Upper lobe of left lung (tissue), 6 donors: Measurements from ENCODE around the gene PIBF1. TPM values are rescaled to one million over a fixed set of nuclear protein-coding genes. Genes with fewer than 3 reads are reported as not detected.
"Not testable (repeated sequence)": the region's sequence is repeated elsewhere in the genome, so short reads cannot be mapped to it uniquely, and the experiment has no call there.

ENCODE experiments used
- ATAC-seq, 2 donors: fragments of 200-7000 bp; cut with Tn5 transposase; one replicate each; pipeline ENCODE4 v1.9.1; 2022; ENCODE audit warnings: mild to moderate bottlenecking in 2 of 2, moderate library complexity in 2 of 2; ENCODE audit not compliant: low FRiP score in 2 of 2
- DNase-seq, 2 donors: peaks; one replicate each; pipeline ENCODE4 v3.0.0-alpha.2; 2019 to 2020
- H3K27ac ChIP-seq, 4 donors: fragments of 200-600 bp; sonication (generic); one replicate each; pipeline ENCODE4 v1.5.1; 2016 to 2019
- H3K27me3 ChIP-seq, 4 donors: fragments of 200-600 bp; sonication (generic); one replicate each; pipeline ENCODE4 v1.5.1; 2017 to 2019
- H3K36me3 ChIP-seq, 4 donors: fragments of 200-600 bp; sonication (generic); one replicate each; pipeline ENCODE4 v1.5.1; 2016 to 2019
- H3K4me1 ChIP-seq, 4 donors: fragments of 200-600 bp; sonication (generic); one replicate each; pipeline ENCODE4 v1.5.1; 2018 to 2019
- H3K4me3 ChIP-seq, 4 donors: fragments of 200-600 bp; sonication (generic); one replicate each; pipeline ENCODE4 v1.5.1; 2017 to 2019; ENCODE audit warnings: mild to moderate bottlenecking in 2 of 4, moderate library complexity in 1 of 4
- H3K9me3 ChIP-seq, 4 donors: fragments of 200-600 bp; sonication (generic); one replicate each; pipeline ENCODE4 v1.5.1; 2018 to 2019
- CTCF ChIP-seq, 6 experiments: fragments of 450-650 bp in 4 of 6; fragments of 200-600 bp in 2 of 6; sonication (generic) in 2 of 6; IDR thresholded peaks; one replicate each; pipeline ENCODE4 v1.5.1; 2016 to 2019; ENCODE audit warnings: antibody characterized with exemption in 6 of 6
- EP300 ChIP-seq, 4 donors: sonication (generic); formaldehyde crosslinking; IDR thresholded peaks; one replicate each; pipeline ENCODE4 v1.5.1; 2017; ENCODE audit warnings: antibody characterized with exemption in 4 of 4, control low read depth in 2 of 4
- POLR2A ChIP-seq, 4 donors: fragments of 450-650 bp; IDR thresholded peaks; one replicate each; pipeline ENCODE4 v1.5.1; 2016 to 2017; ENCODE audit warnings: antibody characterized with exemption in 4 of 4, mild to moderate bottlenecking in 2 of 4
- POLR2AphosphoS5 ChIP-seq, 2 donors: sonication (generic); formaldehyde crosslinking; IDR thresholded peaks; one replicate each; pipeline ENCODE4 v1.5.1; 2017; ENCODE audit warnings: antibody characterized with exemption in 2 of 2
- WGBS, 2 donors: methylation state at CpG; one replicate each; pipeline ENCODE4 v1.1.5; 2017 to 2018; 5-methylcytosine and 5-hydroxymethylcytosine counted together
- total RNA-seq, 6 donors: library from RNA; depleted of rRNA in 4 of 6; stranded (reverse); fragments of >200 nt in 4 of 6; gene quantifications; one replicate each; pipeline versions ENCODE4 v1.1.0 to v1.2.1, GENCODE V29; 2016 to 2021
- donor health status: DM: no; HTN: no; CAD: no; lungs with moderate emphysema.
- donor health status: DM: no; HTN: yes; CAD: no; lungs with severe emphysema.

Gene PIBF1
- total RNA-seq, 6 donors from 2014 or later: 14.1 to 80.7 (median 21.4) TPM

- ATAC-seq: no peak
- WGBS, 2 donors: 87 to 94% methylated on average over 2 of the region's 2 CpGs
- no peaks in the 10 kb centered on the region for H3K9me3 ChIP-seq
These were observed 108.6 kb downstream of the PIBF1 start for GRCh38 chr13:72890546-72890945.

GRCh38 chr13:72891423-72891822, 109.5 kb downstream of the PIBF1 start:
- H3K4me1 ChIP-seq: no peaks in the 10 kb centered on the region
- no peaks in the 10 kb centered on the region for H3K9me3 ChIP-seq
- 91 to 92% methylated on average over 3 of the region's 3 CpGs for WGBS, 2 donors
- no peak overlapping the region for H3K4me3 ChIP-seq
- H3K27me3 ChIP-seq: no peaks in the 10 kb centered on the region
- H3K27ac ChIP-seq: no peak overlapping the region
- H3K36me3 ChIP-seq: peaks cover 5 to 17% (median 8%) of the 10 kb centered on the region in 4 donors
- ATAC-seq (no peak), DNase-seq (no peak)
- no peak for TF ChIP-seq EP300 (IDR thresholded peaks at IDR 0.05)
- no peak for TF ChIP-seq CTCF (IDR thresholded peaks at IDR 0.05)
- TF ChIP-seq POLR2A (IDR thresholded peaks at IDR 0.05): no peak
- TF ChIP-seq POLR2AphosphoS5 (IDR thresholded peaks at IDR 0.05): no peak

More at GRCh38 chr13:72890546-72890945, 108.6 kb downstream of the PIBF1 start:
- TF ChIP-seq CTCF (IDR thresholded peaks at IDR 0.05) (no peak), POLR2A (IDR thresholded peaks at IDR 0.05) (no peak)
- Histone ChIP-seq H3K27me3 (no peaks in the 10 kb centered on the region), H3K27ac (no peak overlapping the region), H3K36me3 (peaks cover 0 to 10% (median under 1%) of the 10 kb centered on the region in 4 donors), H3K4me1 (no peaks in the 10 kb centered on the region), H3K4me3 (no peak overlapping the region)
- DNase-seq: no peak

GRCh38 chr13:72896869-72897268, 114.9 kb downstream of the PIBF1 start:
- peaks cover 5 to 17% (median 8%) of the 10 kb centered on the region in 4 donors for H3K36me3 ChIP-seq
- H3K27ac ChIP-seq: no peak overlapping the region
- WGBS, 2 donors: 98 to 100% methylated on average over 4 of the region's 4 CpGs
- H3K4me3 ChIP-seq: no peak overlapping the region
- H3K27me3 ChIP-seq: no peaks in the 10 kb centered on the region
- no peak for ATAC-seq
- no peaks in the 10 kb centered on the region for H3K9me3 ChIP-seq
- H3K4me1 ChIP-seq: no peaks in the 10 kb centered on the region
- TF ChIP-seq POLR2AphosphoS5 (IDR thresholded peaks at IDR 0.05): no peak
- TF ChIP-seq EP300 (IDR thresholded peaks at IDR 0.05): no peak
- TF ChIP-seq POLR2A (IDR thresholded peaks at IDR 0.05): no peak
- no peak for TF ChIP-seq CTCF (IDR thresholded peaks at IDR 0.05)
- no peak for DNase-seq

- not testable (repeated sequence) for H3K27ac ChIP-seq, H3K4me1 ChIP-seq, DNase-seq, H3K9me3 ChIP-seq, H3K4me3 ChIP-seq, ATAC-seq, H3K36me3 ChIP-seq, H3K27me3 ChIP-seq
- WGBS, 2 donors: 85 to 88% methylated on average over 7 of the region's 7 CpGs
These were observed 119.6 kb downstream of the PIBF1 start for GRCh38 chr13:72901546-72901945.

- DNase-seq (no peak), ATAC-seq (no peak)
- H3K9me3 ChIP-seq: no peaks in the 10 kb centered on the region
- no peak overlapping the region for H3K4me3 ChIP-seq
- H3K36me3 ChIP-seq: peaks cover 4 to 35% (median 10%) of the 10 kb centered on the region in 4 donors
- H3K27ac ChIP-seq: no peak overlapping the region
- WGBS, 2 donors: 94 to 95% methylated on average over 4 of the region's 4 CpGs
- no peaks in the 10 kb centered on the region for H3K4me1 ChIP-seq
- TF ChIP-seq POLR2A (IDR thresholded peaks at IDR 0.05): no peak
- no peak for TF ChIP-seq EP300 (IDR thresholded peaks at IDR 0.05)
- TF ChIP-seq CTCF (IDR thresholded peaks at IDR 0.05): no peak
- TF ChIP-seq POLR2AphosphoS5 (IDR thresholded peaks at IDR 0.05): no peak
- H3K27me3 ChIP-seq: no peaks in the 10 kb centered on the region
These were observed 126.5 kb downstream of the PIBF1 start for GRCh38 chr13:72908416-72908815.
